Bronchial epithelial cell (primary cell): ENCODE results near the gene KDM4C. TPM values are rescaled to one million over a fixed set of nuclear protein-coding genes. Genes with fewer than 3 reads are reported as not detected.

ENCODE experiments used
- DNase-seq: peaks from one replicate; pipeline ENCODE4 v3.0.0-alpha.2; 2010; ENCODE audit warnings: low read depth
- FAIRE-seq: peaks from 2 replicates; lab custom pipeline; 2011; peaks lifted over from hg19 to GRCh38; lab: Jason Lieb, UNC
- H3K27me3 ChIP-seq: 2 replicates; pipeline ENCODE4 v1.5.1; 2011; ENCODE audit warnings: low read length; ENCODE audit not compliant: control insufficient read depth, insufficient read depth
- H3K36me3 ChIP-seq: 2 replicates; pipeline ENCODE4 v1.5.1; 2011; ENCODE audit warnings: low read length; ENCODE audit not compliant: control insufficient read depth, insufficient read depth
- H3K4me3 ChIP-seq: 2 replicates; pipeline ENCODE4 v1.5.1; 2011; ENCODE audit warnings: mild to moderate bottlenecking, low read depth, low read length, control low read depth
- total RNA-seq: library from RNA; depleted of rRNA; stranded (reverse); fragments of >200 nt; gene quantifications from 2 replicates; pipeline ENCODE4 v1.2.1, GENCODE V29; 2014
- TF ChIP-seq, protein P1 (sequence below): IDR thresholded peaks from 2 replicates; pipeline ENCODE4 v1.5.1; 2011; ENCODE audit warnings: mild to moderate bottlenecking, moderate library complexity, low read length, control low read depth, inconsistent platforms; ENCODE audit not compliant: insufficient read depth, severe bottlenecking

Gene KDM4C
- total RNA-seq, 1 donor from 2014 or later = 36.6 TPM

DNA sequence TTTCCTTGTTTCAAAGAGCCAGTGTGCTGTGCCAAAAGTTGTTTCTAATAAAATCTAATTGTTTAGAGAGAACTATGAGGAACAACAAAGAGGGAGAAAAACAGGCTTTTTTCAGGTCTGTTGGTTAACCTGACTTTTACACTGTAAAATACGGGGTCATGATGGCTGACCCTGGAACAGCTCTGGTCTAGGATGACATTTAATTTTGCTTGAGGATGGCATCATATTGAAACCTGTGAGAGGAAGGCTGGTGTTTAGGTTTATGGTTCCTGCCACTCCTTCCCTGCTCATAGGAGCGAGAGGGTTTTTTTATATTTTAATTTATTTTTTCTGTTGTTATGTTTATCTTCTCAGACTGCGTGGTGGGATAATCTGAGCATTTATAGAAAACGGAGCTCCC lies 327.6 kb downstream of the KDM4C start:
- no peak for FAIRE-seq

DNA sequence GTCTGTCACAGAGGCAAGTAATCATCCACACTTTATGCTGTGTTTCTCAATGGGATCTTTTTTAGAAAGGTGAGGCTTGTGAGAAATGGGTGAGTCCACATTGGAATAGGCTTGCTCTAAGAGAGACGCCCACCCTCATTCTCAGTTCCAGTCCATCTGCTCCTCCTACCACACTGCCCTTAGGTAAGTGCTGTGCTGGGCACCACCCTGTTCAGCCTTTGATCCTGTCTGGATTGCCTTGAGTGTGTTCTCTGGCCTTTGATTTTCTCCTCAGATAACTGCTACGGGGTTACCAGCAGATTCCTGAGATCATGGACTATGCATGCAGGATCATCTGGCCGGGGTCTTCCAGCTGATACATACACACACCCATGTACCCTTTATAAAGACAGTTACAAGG lies 328.6 kb downstream of the KDM4C start:
- no peak for FAIRE-seq
- TF ChIP-seq, protein P1, sequence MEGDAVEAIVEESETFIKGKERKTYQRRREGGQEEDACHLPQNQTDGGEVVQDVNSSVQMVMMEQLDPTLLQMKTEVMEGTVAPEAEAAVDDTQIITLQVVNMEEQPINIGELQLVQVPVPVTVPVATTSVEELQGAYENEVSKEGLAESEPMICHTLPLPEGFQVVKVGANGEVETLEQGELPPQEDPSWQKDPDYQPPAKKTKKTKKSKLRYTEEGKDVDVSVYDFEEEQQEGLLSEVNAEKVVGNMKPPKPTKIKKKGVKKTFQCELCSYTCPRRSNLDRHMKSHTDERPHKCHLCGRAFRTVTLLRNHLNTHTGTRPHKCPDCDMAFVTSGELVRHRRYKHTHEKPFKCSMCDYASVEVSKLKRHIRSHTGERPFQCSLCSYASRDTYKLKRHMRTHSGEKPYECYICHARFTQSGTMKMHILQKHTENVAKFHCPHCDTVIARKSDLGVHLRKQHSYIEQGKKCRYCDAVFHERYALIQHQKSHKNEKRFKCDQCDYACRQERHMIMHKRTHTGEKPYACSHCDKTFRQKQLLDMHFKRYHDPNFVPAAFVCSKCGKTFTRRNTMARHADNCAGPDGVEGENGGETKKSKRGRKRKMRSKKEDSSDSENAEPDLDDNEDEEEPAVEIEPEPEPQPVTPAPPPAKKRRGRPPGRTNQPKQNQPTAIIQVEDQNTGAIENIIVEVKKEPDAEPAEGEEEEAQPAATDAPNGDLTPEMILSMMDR = no peak
- H3K27me3 ChIP-seq = no peaks in the 10 kb centered on the region

More for the DNA sequence above, 327.6 kb downstream of the KDM4C start:
- Histone ChIP-seq H3K27me3 (no peaks in the 10 kb centered on the region), H3K36me3 (peaks cover 6% of the 10 kb centered on the region), H3K4me3 (no peak overlapping the region)
- TF ChIP-seq, protein P1 = no peak
- no peak for DNase-seq

DNA sequence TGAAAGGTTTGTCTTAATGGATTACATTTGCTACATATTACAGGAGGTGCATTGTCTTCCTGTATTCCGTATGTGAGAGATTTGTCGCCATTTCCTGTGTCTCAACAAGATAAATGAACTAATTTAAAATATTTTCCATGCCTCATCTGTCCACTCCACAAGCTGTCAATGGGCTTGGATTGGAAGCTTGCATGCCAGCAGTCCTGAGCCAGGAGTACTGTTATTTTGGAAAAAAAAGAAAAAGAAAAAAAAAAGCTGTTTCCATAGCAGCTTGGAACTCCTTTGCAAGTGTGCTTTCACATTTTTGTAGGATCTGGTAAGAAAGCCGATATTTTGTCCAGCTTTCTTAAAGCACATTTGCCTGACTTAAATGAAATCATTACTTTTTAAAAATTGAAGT lies 330.8 kb downstream of the KDM4C start:
- Histone ChIP-seq H3K36me3 (peaks cover 6% of the 10 kb centered on the region), H3K27me3 (no peaks in the 10 kb centered on the region), H3K4me3 (no peak overlapping the region)
- DNase-seq (no peak), FAIRE-seq (no peak)
- TF ChIP-seq, protein P1 = no peak

More for the DNA sequence above, 328.6 kb downstream of the KDM4C start:
- Histone ChIP-seq H3K36me3 (peaks cover 6% of the 10 kb centered on the region), H3K4me3 (no peak overlapping the region)
- no peak for DNase-seq

DNA sequence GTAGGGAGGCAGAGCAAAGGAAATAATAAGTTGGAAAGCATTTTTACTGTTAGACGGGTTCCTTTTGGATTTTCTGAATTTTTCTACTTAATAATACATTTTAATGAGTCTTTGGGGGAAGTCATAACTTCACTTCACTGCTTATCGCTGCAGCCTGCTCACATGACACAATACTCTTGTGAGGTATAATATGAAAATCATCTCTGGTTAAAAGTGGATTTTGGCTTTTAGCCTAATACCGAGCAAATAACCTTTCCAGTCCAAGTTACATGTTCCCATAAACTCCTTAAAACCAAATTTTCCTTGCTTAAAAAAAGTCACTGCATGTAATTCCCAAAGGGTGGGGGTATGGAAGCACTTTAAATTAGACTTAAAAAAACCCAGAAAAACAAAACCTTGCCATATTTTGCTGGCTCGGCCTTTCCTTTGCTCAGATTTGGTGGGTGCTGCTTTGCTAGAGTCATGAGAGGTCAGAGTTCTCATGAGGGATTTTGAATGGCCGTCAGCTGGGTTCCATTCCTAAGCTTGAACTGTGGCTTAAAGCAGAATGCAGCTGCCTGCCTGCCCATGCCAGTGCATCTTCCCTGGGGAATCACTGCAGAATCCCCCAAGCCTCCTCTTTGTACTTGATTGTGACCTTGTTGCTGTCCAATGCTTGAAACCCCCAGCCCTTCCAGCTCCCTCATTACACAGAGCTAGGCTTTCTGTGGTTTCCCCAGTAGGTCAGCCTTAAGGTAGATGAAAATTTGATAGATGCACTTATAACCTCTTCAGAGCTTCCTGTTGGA lies 331.8 kb downstream of the KDM4C start:
- Histone ChIP-seq H3K36me3 (peaks cover 6% of the 10 kb centered on the region), H3K4me3 (no peak overlapping the region), H3K27me3 (no peaks in the 10 kb centered on the region)
- TF ChIP-seq, protein P1 = no peak
- DNase-seq = no peak
- no peak for FAIRE-seq

DNA sequence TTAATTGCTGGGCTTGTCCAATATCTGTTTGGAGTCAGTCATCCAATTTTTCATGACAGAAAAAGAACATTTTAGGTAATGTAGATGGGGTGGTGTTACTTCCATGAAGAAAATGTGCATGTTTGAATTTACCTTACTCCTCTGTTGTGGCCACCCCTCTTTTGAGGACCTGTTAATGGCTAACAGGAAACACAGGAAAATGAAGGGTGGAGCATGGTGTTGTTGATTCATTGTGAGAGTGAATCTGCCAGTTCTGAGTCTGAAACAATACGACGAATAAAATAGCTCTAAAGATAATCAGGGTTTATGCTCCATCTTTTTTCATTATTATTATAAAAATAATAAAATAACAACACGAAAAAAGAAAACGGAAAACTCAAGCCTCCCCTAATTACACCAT lies 335.3 kb downstream of the KDM4C start:
- TF ChIP-seq, protein P1 = no peak
- no peak for FAIRE-seq
- peaks cover 3% of the 10 kb centered on the region for H3K36me3 ChIP-seq
- H3K4me3 ChIP-seq = no peak overlapping the region
- no peak for DNase-seq
- H3K27me3 ChIP-seq = no peaks in the 10 kb centered on the region
